HG03565 (cell line): ENCODE measurements around the gene BACH2.

Source experiments
- ATAC-seq: cut with Tn5 transposase; IDR thresholded peaks from one replicate; pipeline ENCODE4 v1.9.1; 2021; ENCODE audit warnings: mild to moderate bottlenecking, moderate library complexity; ENCODE audit not compliant: unreplicated experiment

Gene BACH2

DNA sequence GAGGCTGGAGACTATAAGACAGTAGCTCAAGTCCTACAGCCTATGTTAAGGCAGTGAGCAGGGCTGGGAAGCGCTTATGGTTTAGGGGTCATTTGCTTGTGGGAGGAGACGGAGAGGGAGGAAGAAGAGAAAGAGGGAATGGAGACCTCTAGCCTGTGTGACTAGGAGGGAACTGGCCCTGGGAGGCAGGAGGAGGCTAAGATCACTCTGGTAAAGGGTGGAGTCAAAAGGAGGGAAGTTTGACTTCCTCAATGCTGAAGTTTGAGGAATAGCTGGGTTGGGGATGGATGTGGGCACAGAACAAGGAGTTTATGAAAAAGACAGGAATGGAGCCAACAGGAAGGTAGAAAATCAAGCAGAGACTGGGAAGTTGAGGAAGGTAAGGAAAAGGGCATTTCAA, 6.4 kb upstream of the BACH2 start:
- ATAC-seq = no peak

DNA sequence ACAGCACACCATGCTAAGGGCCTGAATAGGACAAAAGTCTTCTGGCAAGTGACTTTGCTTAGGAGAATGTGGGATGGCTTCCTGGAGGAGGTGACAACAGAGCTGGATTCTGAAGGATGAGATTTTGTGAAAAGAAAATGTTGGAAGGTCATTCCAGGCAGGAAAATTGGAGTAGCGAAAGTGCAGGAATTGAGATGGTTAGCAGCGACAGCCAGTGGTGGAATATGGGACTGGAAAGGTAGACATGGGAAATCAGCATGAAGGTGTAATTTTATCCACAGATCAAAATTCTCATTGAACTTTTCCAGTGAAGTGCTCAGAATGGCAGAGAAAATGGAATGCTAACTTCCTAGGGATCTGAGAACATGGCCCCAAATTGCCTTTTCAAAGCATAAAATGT, 5.7 kb upstream of the BACH2 start:
- no peak for ATAC-seq

DNA sequence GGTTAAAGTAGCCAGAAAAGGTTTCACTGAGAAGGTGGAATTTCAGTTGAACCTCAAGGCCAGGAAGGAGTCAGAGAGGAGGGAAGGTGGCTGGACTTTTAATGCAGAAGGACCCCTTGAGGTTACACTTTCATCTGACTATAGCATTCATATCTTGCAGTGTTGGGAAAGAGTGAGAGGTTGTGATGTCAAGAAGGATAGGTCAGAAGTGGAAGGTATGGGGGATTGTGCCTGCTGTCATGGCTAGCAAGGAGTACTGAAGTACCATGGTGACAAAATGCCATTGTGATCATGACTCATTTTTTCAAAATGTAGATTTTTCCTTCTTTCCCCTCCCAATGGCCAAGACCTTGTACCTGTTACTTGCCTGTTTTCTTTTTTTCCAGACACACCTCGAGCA, 5.2 kb upstream of the BACH2 start:
- no peak for ATAC-seq

DNA sequence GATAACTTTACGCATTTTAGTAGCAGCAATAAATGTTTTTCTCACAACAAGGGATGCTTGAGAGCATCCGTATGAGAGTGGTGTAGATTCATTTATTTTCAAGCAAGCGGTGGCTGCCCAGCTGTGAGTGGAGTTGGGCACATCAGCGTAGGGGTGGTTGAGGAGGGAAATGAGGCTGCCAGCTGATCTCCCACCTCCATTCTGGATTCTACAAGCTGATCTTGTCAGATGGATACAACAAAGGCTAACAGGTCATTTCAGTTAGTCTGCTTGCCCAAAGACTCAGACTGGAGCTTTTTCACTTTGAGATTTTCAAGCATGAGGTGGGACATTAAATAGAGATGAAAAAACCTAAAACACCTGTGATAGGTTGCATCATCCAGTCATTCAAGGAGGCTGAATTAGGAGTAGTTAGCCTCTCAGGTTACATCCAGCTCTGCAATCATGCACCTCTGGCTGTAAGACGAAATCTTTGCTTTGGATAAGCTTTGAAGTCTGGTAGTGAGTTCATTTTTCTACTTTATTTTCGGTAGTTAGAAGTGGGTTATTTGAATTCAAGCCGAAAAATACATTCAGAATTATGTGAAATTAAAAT, 1.9 kb upstream of the BACH2 start:
- no peak for ATAC-seq

DNA sequence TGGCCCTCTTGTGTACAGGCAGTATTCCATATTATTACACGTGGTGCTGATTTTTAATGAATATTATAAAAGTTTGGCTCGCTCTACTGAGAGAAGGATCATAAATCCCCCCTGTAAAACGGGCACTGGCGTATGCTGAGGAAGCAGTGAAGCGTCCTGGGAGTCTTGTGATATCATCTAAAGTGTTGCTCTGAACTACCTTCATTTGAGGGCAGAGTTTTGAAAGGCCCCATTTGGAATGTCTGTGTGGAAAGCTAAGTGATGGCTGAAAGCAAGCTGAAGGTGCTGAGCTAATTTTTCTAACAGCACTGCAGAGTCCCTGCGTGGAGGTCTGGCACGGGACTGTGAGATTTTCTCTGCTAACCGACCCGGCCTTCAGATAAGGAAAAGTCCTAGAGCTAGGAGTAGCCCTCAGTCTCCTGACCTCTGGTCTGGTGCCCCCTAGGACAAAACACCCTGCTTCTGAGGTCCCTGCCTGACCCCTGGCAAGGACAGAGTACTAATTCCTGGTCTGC, 1.3 kb upstream of the BACH2 start:
- no peak for ATAC-seq

DNA sequence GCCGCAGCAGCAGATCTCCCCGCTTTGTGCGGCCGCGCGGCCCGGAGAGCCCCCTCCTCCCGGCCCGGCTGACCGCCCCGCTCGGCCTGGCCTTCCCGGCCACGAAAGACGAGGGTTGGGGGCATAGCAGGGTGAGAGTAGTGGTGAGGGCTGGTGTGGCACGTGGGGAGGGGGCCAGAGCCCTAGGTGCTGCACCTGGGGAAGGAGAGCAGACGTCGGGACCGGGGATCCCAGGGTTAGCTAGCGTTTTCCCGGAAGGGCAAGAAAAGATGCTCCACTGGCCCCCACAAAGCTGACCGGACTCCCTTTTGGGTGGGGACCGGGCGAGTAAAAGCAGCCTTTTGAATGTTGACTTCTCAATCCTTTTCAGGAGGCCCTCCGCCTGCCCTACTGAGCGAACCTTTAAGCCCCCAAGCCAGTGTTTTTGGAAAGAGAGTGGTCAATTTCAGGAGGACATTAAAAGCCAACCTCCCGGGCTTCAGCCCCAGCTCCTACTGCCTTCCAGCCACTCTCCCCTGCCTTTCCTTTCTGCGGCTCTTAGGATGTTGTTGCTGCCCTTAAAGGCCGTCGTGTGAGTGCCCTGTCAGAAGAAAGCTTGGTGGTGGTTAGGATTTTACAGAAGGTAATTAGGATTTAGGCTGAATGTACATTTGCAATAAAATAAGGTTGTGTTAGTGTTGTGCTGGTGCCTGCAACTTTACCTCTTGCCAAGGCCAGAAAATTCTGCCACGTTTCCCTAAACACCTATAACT, 648 bp upstream of the BACH2 start:
- no peak for ATAC-seq

DNA sequence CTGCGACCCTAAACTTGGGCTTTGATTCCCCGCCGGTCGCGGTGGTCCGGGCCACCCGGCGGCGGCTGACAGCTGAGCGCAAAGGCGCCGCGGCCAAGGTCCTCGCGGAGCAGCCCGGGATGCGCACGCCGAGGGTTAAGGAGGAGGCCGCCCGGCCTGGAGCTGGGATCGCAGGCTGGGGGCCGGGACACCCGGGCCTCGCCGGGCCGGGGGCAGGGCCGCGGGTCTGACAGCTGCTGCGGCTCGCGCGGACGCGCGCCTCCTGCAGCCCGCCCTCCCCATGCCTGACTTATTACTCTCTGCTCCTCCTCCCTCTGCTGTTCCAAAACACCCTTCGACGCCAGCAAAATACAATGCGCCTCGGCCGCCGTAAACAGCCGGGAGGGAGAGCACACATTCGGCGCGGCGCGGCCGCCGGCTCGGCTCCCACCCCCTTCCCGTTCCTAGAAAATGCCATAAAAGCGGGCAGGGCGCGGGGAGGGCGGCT, 746 bp downstream of the BACH2 start:
- no peak for ATAC-seq

DNA sequence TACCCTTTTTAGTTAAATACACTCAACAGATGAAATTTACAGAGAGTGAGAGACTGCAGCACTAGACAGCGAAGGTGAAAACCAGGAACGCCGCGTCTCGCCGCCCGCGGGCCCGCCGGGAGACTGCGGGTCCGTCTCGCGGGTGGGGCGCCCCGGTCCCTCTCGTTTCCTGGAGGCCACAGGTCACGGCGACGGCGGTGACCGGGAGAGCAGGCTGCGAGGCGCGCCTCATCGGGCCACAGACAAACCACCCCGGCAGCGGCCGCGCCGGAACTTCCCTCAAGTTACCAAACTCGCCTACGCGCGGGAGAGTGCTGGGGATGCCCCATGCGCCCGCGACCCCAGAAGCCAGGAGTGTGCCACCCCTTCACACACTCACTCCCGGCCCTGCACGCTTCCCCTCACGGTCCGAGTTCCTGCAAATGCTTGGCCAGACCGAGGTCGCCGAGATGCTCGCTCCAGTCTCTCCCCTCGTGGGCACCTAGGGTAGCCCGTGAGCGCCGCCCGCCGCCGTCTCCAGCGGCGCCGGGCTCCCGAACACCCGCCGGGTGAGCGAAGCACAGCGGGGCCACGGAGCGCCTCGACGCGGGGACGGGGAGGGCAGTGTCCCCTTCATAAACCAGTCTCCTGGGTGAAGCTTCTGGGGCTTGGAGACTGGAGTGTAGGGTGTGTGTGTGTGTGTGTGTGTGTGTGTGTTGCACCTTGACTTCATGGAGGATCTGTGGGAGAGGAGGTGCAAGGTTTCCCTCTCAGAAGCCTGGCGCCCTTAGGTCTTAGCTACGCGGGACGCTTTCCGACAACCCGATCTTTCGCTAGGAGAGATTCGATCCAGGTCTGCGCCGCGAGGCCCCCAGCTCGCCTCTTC, 1.4 kb downstream of the BACH2 start:
- ATAC-seq = no peak

DNA sequence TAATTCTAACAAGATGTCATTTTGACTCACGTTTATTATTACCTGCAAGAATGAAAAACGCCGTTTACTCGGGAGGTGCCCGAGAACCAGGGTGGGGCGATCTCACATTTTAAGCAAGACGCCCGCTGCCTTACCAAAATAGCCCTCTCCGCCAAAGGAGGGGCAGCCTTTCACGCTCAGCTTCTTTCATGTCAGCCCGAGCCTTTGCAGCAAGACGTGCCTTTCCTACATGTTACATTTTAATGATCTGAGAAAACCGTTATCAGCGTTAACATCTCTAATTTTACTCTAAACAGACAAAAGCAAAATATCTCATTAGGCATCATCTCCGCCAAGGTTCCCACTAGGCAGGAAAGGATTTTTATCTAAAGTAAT, 2.0 kb downstream of the BACH2 start:
- ATAC-seq = no peak

DNA sequence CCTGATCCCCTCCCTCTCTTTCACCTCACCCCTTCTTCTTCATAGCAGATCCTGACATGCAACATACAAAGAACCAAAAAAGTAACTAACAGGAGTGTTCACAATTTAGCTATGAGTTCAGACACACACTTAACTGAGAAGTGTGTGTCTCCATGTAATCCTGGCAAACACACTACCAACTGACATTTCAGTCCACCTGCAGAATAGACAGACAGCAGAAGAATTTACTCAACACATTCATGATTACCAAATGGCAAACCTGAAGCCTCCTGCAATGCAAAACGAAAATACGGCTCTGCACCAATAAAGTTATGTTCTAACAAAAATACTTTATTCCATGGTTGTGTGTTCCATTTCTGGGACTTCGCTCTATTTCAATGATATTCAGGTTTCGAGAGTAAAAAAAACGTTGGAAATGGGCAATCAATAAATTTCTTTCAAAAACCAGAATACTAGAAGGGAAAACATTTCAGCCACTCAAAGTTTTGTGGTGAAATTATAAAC, 2.6 kb downstream of the BACH2 start:
- ATAC-seq = no peak

DNA sequence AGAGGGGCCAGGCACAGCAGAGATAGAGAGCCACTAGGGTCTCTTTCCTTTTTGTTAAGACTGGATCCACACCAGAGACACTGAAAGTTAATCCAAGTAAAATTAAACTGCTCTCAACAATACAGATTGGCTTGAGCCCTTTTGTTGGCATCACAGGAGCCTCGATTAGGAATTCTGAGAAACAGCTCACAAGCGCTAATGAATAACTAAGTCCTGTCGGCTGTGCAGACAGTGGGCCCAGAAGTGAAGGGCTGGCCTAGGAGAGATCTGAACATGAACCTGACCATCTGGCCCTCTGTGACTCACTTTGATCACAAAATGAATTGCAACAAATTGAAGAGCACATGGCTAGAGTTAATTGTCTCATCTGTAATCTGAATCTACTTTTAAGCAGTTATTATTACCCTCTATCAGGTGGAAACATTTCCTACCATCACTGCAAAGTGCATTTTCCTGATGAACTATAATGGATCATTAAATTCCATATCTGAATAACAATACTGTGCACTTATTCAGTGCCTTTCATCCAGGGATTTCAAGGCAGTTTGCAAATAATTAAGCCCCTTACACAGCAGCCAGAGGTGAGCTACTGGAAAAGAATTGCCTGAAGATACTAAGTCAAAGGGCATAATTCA, 3.2 kb downstream of the BACH2 start:
- no peak for ATAC-seq

DNA sequence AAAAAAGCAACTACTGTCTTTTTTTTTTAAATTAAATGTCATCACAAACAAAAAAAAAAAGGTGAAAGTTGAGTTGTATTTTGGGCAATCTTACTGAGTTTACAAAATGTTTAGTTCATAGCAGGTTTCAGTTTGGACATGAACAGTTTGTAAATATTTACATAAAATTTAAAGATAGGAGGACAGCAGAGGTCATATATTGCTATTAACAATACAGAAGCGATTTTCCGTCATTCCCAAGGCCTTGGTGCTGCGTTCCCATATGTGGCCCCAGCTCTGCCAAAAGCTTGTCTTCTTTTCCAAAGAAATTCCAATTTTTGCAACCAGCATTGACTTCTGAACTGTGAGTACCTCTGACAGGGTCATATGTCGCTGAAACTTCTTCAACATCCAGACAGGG, 5.1 kb downstream of the BACH2 start:
- no peak for ATAC-seq

DNA sequence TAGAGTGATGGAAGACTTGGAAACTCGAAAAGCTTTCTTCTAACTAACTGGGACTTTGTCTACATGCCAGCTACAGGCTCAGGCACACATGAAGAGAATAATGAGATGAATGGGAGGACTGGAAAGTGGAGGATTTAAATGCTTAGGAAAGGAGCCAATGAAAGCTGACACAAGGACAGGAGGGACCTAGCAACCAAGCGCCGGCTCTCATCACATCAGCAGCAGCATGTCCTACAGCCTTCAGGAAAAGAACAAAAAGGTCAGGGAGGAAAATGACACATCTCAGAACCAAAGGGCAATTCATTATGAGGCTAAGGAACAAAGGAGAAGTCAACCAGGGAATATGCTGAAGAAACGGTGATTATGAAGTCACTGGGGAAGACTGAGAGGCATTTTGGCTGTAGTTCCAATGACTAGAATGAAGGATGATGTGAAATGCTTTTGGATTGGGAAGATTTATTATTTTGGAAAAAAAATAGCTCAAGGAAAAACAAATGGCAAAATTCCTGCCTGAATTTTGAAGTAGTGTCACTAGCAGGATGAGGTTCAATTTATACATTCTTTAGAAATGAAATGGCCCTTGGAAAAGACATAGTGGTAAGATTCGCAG, 5.7 kb downstream of the BACH2 start:
- no peak for ATAC-seq

DNA sequence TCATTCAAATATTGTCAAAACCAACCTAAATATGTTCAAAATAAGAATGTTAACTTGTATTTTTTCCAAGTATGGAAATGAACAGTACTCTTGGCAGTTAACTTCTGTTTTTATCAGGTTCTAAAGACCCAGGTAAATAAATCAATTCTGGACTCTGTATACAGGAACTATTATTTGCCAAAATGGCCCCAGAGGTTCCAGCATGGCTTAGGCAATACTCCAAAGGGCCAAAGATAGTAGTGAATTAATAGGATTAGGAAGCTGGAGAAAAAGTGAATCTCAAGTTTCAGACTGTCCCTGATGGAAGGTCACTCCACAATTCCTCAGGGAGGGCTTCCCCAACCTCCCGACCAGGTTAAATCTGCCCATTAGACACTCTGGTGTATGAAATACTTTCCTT, 6.7 kb downstream of the BACH2 start:
- ATAC-seq = no peak

DNA sequence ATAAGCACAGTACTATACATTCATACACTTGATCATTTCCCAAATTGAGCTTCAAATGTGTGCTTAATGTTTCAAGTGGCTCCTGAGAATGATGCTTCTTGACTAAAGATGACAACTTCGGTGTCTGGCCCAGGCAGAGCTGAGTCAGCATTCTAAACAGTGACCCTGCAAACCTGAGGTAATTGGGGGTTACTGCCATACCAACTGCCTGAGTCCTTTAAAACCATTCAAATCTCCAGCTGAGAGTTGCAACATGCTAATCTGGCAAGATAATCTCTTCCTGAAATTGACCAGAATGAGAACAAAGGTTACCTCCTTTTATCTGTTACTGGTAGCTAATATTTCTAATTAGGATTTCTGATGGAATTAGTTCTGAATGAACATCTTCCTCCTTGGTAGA, 8.2 kb downstream of the BACH2 start:
- ATAC-seq = no peak

DNA sequence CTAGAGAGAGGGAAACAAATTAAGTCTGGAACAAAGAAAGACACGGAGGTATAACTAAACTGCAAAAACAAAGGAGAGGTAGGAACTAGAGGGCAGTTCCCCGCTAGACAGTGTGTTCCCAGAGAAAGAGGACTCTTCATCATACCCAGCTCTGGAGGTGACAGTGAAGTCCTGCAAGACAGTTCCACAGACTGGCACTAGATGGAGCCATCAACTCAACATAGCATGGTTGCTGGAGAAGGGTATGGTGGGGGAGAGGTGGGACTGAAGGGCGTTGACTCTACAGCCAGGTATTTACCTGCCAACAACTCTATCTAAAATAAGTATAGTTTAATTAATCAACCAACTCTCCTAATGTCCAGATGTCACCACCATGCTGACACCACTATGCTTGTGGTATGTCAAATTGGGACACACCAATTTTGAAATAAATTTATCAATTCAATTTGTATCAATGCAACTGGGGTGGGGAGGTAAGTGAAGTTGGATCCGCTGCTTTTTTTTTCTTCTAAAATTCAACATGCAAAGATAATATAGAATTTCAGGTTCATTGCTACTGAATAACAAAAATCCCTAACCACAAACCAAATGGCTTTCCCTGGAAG, 9.7 kb downstream of the BACH2 start:
- no peak for ATAC-seq

DNA sequence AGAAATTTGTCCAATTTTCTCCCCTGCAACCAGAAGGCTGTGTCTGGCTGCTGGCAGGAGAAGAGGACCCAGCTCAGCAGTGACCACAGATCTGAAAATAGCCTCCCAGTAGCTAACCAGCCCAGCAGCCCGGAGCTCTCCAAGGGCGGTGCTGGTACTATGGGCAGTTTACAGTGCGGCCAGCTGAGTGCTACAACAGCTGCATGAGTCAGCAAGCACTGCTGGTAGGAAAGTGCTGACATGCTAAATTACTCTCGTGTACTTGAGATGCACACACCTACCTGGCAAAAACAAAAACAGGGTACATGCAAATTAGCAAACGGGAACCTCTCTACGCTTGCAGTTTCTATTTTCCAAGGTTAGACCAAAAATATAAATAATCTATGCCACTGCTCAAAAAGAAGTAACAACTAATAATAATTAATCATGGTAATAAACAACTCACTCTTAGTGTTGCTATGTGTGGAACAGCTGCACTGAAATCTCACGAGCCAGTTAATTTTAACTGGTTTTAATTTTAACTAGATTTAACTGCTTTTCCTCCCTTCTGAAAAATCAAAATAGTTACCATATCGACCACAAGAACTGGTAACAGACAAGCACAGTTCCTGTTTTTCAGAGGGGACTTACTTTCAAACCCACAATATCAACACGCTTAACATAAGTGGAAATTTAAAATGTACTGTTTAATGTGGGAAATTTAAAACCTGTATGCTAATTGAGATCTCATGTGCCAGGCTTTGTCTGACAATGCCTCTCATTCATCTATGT, 10.8 kb downstream of the BACH2 start:
- ATAC-seq = peak; percentile 60

DNA sequence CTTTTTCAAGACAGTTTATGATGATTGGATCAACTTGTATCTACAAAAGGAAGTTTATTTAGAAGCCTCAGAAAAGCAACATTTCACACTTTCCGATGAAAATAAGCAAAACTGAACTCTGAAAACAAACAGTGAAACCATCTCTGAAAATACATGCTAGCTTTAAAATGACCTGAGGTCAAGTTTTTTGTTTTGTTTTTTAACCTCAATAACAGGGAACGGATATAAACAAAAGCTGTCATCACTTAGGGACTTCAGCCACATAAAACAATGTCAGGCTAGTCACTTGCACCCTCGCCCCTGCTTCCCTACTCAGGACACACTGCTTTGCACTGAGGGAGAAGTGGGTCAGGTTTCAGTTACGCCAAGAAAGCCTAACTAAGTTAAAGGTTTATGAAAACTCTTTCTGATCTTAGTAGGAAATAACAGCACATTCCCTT, 11.6 kb downstream of the BACH2 start:
- peak; percentile 16 for ATAC-seq
